RPMI7951 (cell line): Measurements from ENCODE around the gene SHISA6. TPM values are rescaled to one million over a fixed set of nuclear protein-coding genes. Genes with fewer than 3 reads are reported as not detected.
"Not testable (repeated sequence)": the region's sequence is repeated elsewhere in the genome, so short reads cannot be mapped to it uniquely, and the experiment has no call there.

ENCODE experiments used
- DNase-seq: peaks from one replicate; pipeline ENCODE4 v3.0.0-alpha.2; 2012; ENCODE audit warnings: low read depth
- total RNA-seq: library from RNA; depleted of rRNA; stranded (reverse); fragments of >200 nt; shearing (Covaris generic); gene quantifications from 2 replicates; pipeline ENCODE4 v1.2.3, GENCODE V29; 2014

Gene SHISA6
- total RNA-seq, 1 experiment from 2014 or later: not detected

GRCh38 chr17:11302401-11303186, 61.6 kb downstream of the SHISA6 start:
- DNase-seq: no peak

- DNase-seq: no peak
Observed at GRCh38 chr17:11303773-11304394, 62.9 kb downstream of the SHISA6 start.

DNA sequence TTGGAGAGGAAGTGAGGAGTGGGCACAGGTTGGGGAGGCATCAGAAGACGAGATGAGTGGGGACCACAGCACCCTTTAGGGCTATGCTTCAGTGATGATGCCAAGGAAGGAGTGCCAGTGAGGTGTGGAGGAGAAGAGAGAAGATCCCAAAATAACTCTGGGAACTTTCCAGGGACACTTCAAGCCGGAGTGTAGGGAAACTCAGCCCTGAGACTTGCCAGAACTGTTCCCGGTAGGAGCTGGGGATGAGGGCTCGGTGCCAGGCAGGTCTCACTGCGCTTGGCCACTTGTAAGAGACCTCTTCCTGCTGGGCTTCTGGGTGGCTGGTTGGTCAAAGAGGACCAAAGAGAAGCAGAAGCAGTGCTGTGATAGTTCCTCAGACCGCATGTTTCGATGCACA, 63.6 kb downstream of the SHISA6 start:
- no peak for DNase-seq

DNA sequence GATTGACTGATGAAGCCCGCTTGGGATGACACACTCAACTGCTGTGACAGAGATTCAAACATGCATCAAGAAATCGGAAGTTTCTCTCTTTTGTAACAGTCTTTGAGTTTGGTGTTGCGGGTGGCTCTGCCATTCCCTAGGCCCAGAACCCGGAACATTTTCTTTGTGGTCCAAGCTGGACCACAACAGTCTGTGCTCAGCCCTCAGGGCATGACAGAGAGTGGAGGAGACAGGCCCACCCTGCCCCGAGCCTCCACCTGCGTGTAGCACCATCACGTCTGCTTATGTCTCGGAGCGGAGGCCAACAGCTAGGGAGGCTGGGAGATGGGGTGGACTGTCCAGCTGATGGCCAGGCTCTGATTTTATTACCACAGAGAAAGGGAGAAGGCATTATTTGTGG, 64.5 kb downstream of the SHISA6 start:
- no peak for DNase-seq

- no peak for DNase-seq
Observed at GRCh38 chr17:11308531-11308930, 67.5 kb downstream of the SHISA6 start.

- no peak for DNase-seq
Observed at GRCh38 chr17:11309033-11309432, 68.0 kb downstream of the SHISA6 start.

DNA sequence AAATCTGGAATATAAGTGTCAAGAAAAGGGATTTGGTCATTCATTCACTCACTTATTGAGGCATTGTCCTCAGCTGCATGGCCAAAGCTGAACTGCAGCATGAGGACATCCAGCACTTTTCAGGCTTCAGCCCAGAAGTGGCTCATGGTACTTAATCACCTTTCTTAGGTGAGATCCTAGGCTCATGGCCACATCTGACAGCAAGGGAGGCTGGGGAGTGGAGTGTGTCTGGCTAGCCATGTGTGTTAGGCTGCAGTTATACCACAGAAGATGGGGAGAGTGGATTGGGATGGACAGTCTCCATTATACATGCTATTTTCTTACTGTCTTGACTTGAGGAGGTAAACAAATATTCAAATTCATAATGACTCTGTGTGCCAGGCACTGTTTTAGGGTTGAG, 68.8 kb downstream of the SHISA6 start:
- DNase-seq: no peak

GRCh38 chr17:11316451-11316850, 75.4 kb downstream of the SHISA6 start:
- DNase-seq: not testable (repeated sequence)

- DNase-seq: no peak
Observed at GRCh38 chr17:11318207-11318606, 77.2 kb downstream of the SHISA6 start.

DNA sequence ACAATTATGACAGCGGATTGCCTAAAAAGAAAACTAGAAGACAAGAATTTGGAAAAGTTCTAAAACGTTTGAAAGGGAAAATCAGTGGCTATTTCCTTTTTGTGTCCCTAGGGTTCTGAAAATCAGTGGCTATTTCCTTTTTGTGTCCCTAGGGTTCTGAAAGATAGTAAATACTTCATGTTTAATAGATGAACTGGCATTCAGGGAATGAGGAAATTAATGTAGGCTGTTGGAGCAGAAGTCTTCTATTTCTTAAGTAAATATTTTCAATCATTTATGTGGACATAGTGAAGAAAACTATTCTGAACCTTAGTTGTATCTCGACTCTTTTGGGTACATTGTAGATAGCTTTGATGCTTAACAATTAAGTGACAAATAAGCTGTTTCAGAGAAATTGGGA, 78.9 kb downstream of the SHISA6 start:
- no peak for DNase-seq

GRCh38 chr17:11324021-11324420, 83.0 kb downstream of the SHISA6 start:
- no peak for DNase-seq

GRCh38 chr17:11324846-11325420, 83.9 kb downstream of the SHISA6 start:
- DNase-seq: no peak

GRCh38 chr17:11326492-11326891, 85.5 kb downstream of the SHISA6 start:
- no peak for DNase-seq

DNA sequence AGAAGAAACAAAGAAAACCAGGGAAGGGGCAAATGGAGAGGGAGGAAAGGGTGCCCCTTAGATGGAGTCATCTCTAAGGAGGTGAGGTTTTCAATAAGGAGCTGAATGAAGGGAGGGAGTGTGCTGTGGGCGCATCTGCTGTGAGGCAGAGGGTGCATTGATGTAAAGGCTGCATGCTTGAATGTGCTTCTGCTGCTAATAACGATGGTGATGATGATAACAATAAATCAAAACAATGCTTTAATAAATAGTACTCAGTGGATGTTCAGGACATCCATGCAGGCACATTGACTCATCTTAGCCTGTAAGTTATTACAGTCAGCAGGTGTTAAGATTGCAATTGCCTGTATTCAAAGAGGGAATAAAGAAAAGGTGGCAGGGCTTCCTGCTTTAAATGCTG, 87.8 kb downstream of the SHISA6 start:
- no peak for DNase-seq

DNA sequence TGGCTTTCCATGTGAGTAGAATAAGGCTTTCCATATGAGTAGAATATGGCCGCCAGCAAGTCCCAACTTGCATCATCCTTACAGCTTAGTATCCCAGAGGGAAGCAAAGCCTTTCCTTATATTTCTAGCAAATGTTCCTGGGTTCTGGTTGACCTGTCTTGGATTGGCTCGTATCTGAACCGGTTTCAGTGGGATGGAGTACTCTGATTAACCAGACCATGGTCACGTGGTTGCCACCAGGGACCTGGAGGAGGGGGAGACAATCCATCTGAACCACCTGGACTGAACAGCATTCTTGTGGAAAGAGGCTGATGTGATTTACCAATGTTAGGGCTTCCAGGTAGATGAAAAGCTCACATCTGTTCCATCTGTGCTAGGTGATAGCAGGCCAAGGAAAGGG, 89.0 kb downstream of the SHISA6 start:
- no peak for DNase-seq

GRCh38 chr17:11330826-11331225, 89.8 kb downstream of the SHISA6 start:
- DNase-seq: no peak

- no peak for DNase-seq
Observed at GRCh38 chr17:11331547-11332513, 90.8 kb downstream of the SHISA6 start.

DNA sequence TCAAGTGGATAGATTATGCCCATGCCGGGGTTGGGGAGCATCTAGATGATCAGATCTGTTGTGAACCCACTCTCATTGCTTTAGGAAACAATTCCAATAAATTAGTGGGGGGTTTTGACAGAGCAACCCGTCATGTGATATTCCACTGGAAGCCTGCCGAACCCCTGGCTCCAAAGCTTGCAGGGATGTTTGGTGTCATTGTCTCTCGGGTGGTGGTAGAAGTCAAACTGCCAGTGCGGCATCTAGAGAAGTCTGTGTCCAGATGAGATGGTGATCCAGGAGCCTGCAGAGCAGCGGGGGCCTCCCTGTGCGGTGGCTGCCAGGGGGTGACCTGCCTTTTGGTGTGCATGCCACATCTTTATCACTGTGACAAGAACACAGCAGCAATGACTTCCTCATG, 91.7 kb downstream of the SHISA6 start:
- DNase-seq: no peak

GRCh38 chr17:11334493-11334892, 93.5 kb downstream of the SHISA6 start:
- no peak for DNase-seq

- no peak for DNase-seq
Observed at GRCh38 chr17:11336290-11336689, 95.3 kb downstream of the SHISA6 start.

- DNase-seq: no peak
Observed at GRCh38 chr17:11340803-11341202, 99.8 kb downstream of the SHISA6 start.

GRCh38 chr17:11342138-11342537, 101.1 kb downstream of the SHISA6 start:
- no peak for DNase-seq
